GM18502 (cell line): ENCODE measurements around the gene OR9A4.
A peak's percentile ranks its signal among the peaks of the same experiment; 100 is the strongest.

Experiments
- ATAC-seq: cut with Tn5 transposase; IDR thresholded peaks from one replicate; pipeline ENCODE4 v1.9.1; 2021; ENCODE audit warnings: mild to moderate bottlenecking; ENCODE audit not compliant: unreplicated experiment, poor library complexity

OR9A4 gene

DNA sequence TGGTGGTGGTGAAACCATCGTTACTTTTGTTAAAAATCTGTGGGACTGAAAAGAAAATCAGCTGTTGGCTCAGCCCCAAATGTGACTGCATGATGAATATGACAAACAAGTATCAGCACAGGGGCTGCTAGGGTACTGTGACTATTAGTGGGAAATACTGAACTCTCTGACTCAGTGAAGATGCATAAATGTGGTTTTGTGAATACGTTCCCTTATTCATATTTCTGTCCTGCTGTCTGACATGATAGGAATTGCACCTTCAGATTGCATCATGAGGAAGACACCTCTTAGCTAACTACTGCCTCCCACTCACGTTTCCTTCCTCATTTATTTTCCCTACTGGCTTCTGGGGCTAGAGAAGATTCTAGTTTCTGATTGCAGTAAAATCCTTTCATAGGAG is 29.2 kb downstream of the OR9A4 start:
- ATAC-seq: no peak

DNA sequence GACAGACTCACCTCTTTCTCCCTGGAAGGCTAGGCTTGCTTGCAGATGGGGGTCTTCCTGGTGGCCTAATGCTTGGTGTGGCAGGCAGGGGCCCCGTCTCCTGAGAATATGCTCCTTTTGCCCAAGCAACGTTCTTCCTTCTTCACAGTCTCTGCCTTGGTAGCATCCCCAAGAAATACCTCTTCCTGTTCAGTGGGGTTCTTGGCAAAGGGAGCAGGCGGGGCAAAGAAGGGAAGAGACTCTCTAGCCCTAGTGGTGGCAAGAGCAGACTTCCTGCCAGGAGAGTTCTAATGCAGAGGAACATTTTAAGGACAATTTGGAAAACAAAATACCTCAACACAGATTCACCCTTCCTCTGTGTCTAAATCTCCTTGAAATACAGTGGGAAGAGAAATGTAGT is 30.6 kb downstream of the OR9A4 start, which contains the start of gene CLEC5A:
Gene CLEC5A (minus strand): TSS at position 179 of the 400 bp plus-strand sequence. CDS start 682 bp downstream, outside the sequence.
- ATAC-seq: no peak

DNA sequence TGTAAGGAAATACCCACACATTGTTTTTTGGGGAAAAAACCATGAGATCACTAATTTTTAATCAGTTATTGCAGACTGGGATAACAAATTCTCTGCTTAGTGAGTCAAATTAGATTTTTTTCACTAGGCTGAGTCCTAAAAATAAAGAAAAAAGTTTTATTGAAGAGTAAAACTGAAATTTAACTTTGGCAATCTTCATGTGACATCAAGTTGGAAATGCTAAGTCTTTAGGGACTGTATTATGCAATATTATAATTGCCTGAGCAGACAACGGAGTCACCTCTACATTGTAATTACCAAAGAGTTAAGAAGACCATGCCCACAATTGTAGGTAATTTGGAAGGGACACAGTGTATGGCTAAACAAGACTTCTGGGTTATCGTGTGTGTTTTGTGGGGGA is 32.8 kb downstream of the OR9A4 start:
- ATAC-seq: no peak

- ATAC-seq: no peak
Measured at GRCh38 chr7:141949451-141949850, 33.3 kb downstream of the OR9A4 start.

DNA sequence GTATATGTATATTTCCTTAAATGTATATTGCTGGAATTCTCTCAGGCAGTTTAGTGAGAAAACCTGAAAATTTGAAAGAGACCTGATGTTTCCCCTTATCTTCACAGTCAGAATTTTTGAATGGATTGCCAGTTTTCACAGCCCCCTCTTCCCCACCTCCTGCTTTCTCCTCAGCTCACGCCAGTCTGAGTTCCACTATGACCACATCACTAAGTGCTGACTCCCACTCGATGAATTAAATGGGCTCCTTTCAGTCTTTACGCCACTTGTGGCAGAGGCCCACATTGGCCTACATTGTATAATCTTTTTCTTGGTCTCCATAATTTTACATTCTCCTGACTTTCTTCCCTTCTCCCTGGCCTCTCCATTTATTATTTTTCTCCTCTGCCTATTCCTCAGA is 33.7 kb downstream of the OR9A4 start:
- no peak for ATAC-seq

DNA sequence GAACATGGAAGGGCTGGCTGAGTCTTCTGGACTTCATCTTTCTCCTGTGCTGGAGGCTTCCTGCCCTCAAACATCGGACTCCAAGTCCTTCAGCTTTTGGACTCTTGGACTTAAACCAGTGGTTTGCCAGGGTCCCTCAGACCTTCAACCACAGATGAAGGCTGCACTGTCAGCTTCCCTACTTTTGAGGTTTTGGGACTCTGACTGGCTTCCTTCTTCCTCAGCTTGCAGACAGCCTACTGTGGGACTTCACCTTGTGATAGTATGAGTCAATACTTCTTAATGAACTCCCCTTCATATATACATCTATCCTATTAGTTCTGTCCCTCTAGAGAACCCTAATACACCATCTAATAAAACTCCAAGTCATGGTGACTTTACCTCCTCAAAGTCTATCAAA is 34.6 kb downstream of the OR9A4 start:
- no peak for ATAC-seq

GRCh38 chr7:141952461-141952860 is 36.3 kb downstream of the OR9A4 start:
- no peak for ATAC-seq

DNA sequence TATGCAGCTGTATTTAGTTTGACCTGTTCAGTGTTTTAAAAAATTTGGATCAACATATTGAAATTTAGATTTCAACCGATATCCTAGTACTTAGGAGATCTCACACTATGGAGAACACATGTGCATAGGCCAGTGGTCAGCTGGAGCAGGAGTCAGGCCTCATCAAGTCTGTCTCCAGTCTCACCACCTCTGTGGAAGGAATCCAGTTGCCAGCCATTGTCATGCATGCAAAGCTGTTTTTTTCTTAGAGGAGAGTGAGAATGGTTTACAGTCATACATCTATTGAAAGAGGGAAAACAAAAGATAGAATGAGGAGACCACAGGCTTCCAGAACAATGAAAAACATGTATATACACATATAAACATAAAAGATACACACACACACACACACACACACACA is 38.1 kb downstream of the OR9A4 start:
- ATAC-seq: no peak

DNA sequence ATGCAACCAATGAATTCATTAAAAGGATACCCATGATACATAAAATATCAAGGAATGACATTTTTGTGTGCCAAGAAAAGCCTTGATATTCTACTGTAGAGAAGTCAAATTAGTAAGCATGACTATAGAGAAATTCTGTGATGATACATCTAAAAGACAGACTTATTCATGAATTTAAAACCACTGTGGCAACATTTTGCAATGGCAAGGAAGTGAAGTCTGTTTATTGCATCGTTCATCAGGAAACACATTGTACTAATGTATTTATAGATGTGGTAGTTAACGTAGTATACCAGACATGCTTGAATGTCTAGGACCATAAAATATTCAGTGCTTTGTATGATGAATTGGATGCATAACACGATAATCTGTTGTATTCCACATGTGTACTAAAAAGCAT is 39.9 kb downstream of the OR9A4 start:
- no peak for ATAC-seq

- ATAC-seq: peak; percentile 96
Measured at GRCh38 chr7:141960687-141961422, 44.7 kb downstream of the OR9A4 start.
